ENCODE measurements around the gene SURF4. TPM values are rescaled to one million over a fixed set of nuclear protein-coding genes. Genes with fewer than 3 reads are reported as not detected.
"Not testable (repeated sequence)": the region's sequence is repeated elsewhere in the genome, so short reads cannot be mapped to it uniquely, and the experiment has no call there.

Gene SURF4
- total and polyA plus RNA-seq, 2 donors (not counting 1 experiment from before 2014, with no cell fraction given): 34.7 to 43.8 TPM

DNA sequence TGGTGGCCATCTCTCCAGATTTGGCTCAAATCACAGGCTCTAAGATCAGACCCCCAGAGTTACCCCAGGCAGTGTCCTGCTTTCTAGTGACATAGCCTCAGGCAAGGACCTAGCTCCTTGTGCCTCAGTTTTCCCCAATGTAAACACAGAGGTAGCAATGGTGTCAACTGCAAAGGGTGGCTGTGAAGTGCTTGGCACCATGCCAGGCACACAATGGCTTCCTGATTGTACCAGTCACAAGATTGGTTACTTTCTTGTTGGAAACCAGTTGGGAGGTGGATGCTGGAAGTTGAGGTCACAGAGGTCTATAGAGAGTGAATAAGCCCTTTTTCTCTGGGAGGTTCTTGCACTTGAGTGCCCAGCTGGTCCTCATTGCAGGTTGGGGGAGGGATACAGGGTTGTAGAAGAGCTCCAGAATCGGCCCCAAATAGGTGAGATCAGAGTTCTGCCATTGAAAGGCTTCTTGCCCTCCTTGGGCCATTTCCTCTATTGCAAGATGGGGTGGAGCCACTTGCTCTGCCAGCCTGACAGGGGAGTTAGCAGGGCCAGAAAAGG is 2.6 kb upstream of the SURF4 start:
- Mint-ChIP-seq H3K4me1 (peaks cover 13% of the 10 kb centered on the region), H3K4me3 (peak overlapping the region; percentile 47), H3K27ac (no peak overlapping the region), H3K9me3 (ENCODE audit: insufficient read depth) (no peaks in the 10 kb centered on the region), H3K27me3 (no peaks in the 10 kb centered on the region)
- intact Hi-C loops (cut with micrococcal nuclease): no loop called here
- Histone ChIP-seq H2AFZ (ENCODE audit: insufficient read depth, low read depth, low read length, poor library complexity, severe bottlenecking) (no peak overlapping the region), H3K9ac (ENCODE audit: low read length) (no peak overlapping the region), H3K27ac (ENCODE audit: low read length in 2 of 2) (no peak overlapping the region), H3K4me1 (ENCODE audit: control insufficient read depth in 2 of 2, insufficient read depth in 2 of 2, low read length in 2 of 2) (peaks cover 13 to 22% of the 10 kb centered on the region in 2 donors), H3K4me2 (replicated peaks; ENCODE audit: low read depth, low read length, poor library complexity, severe bottlenecking) (no peak overlapping the region), H3K36me3 (replicated peaks in 1 of 2; ENCODE audit: control extremely low read depth in 1 of 2, control insufficient read depth in 1 of 2, extremely low read depth in 1 of 2, insufficient read depth in 2 of 2, low read length in 1 of 2) (no peaks in the 10 kb centered on the region), H3K9me3 (ENCODE audit: control extremely low read depth in 1 of 3, control insufficient read depth in 2 of 3, insufficient read depth in 1 of 3, low read length in 2 of 3) (no peaks in the 10 kb centered on the region), H3K27me3 (replicated peaks in 1 of 4; ENCODE audit: control extremely low read depth in 1 of 4, control insufficient read depth in 3 of 4, insufficient read depth in 4 of 4, low read length in 3 of 4) (no peaks in the 10 kb centered on the region), H3K4me3 (ENCODE audit: control extremely low read depth in 1 of 5, extremely low read depth in 1 of 5, insufficient read depth in 1 of 5, low read depth in 2 of 5, low read length in 4 of 5) (no peak overlapping the region), H3K79me2 (ENCODE audit: control insufficient read depth, insufficient read depth, low read length) (peaks cover 24% of the 10 kb centered on the region), H4K20me1 (ENCODE audit: control insufficient read depth, insufficient read depth, low read length, poor library complexity, severe bottlenecking) (peaks cover 20% of the 10 kb centered on the region)
- WGBS (ENCODE audit: insufficient coverage): 80% methylated on average over 1 of the region's 1 CpG
- ChIA-PET CTCF (interaction anchor here (1.2 to 1.3 kb wide), 2 partner anchors 21 kb away, joined by 3 read pairs; no protein-coding TSS in a partner anchor), POLR2A (no interaction called here)
- TF ChIP-seq, protein P1, sequence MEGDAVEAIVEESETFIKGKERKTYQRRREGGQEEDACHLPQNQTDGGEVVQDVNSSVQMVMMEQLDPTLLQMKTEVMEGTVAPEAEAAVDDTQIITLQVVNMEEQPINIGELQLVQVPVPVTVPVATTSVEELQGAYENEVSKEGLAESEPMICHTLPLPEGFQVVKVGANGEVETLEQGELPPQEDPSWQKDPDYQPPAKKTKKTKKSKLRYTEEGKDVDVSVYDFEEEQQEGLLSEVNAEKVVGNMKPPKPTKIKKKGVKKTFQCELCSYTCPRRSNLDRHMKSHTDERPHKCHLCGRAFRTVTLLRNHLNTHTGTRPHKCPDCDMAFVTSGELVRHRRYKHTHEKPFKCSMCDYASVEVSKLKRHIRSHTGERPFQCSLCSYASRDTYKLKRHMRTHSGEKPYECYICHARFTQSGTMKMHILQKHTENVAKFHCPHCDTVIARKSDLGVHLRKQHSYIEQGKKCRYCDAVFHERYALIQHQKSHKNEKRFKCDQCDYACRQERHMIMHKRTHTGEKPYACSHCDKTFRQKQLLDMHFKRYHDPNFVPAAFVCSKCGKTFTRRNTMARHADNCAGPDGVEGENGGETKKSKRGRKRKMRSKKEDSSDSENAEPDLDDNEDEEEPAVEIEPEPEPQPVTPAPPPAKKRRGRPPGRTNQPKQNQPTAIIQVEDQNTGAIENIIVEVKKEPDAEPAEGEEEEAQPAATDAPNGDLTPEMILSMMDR (IDR thresholded peaks at IDR 0.05): no peak
- no peak for TF ChIP-seq EZH2 (IDR thresholded peaks at IDR 0.05; ENCODE audit: borderline replicate concordance, insufficient read depth, low read depth, low read length, poor library complexity, severe bottlenecking)
- no peak for ATAC-seq (ENCODE audit: low read depth)
- DNase-seq: no peak

DNA sequence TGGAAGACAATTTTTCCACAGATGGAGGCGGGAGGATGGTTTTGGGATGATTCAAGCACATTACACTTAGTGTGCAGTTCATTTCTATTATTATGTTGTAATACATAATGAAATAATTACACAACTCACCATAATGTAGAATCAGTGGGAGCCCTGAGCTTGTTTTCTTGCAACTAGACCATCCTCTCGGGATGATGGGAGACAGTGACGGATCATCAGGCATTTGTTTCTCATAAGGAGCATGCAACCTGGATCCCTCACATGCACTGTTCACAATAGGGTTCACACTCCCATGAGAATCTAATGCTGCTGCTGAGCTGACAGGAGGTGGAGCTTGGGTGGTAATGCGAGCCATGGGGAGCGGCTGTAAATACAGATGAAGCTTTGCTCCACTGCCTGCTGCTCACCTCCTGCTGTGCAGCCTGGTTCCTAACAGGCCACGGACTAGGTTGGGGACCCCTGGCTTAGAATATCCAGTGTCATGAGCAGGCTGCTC is 1.9 kb upstream of the SURF4 start:
- Histone ChIP-seq H2AFZ (ENCODE audit: insufficient read depth, low read depth, low read length, poor library complexity, severe bottlenecking) (no peak overlapping the region), H3K79me2 (ENCODE audit: control insufficient read depth, insufficient read depth, low read length) (peaks cover 31% of the 10 kb centered on the region), H3K27ac (ENCODE audit: low read length in 2 of 2) (no peak overlapping the region), H3K4me1 (ENCODE audit: control insufficient read depth in 2 of 2, insufficient read depth in 2 of 2, low read length in 2 of 2) (peaks cover 13 to 23% of the 10 kb centered on the region in 2 donors), H3K9ac (ENCODE audit: low read length) (no peak overlapping the region), H3K4me3 (ENCODE audit: control extremely low read depth in 1 of 5, extremely low read depth in 1 of 5, insufficient read depth in 1 of 5, low read depth in 2 of 5, low read length in 4 of 5) (no peak overlapping the region), H4K20me1 (ENCODE audit: control insufficient read depth, insufficient read depth, low read length, poor library complexity, severe bottlenecking) (peaks cover 27% of the 10 kb centered on the region), H3K9me3 (ENCODE audit: control extremely low read depth in 1 of 3, control insufficient read depth in 2 of 3, insufficient read depth in 1 of 3, low read length in 2 of 3) (no peaks in the 10 kb centered on the region), H3K36me3 (replicated peaks in 1 of 2; ENCODE audit: control extremely low read depth in 1 of 2, control insufficient read depth in 1 of 2, extremely low read depth in 1 of 2, insufficient read depth in 2 of 2, low read length in 1 of 2) (peaks cover 0 to under 1% of the 10 kb centered on the region in 2 experiments), H3K4me2 (replicated peaks; ENCODE audit: low read depth, low read length, poor library complexity, severe bottlenecking) (no peak overlapping the region), H3K27me3 (replicated peaks in 1 of 4; ENCODE audit: control extremely low read depth in 1 of 4, control insufficient read depth in 3 of 4, insufficient read depth in 4 of 4, low read length in 3 of 4) (no peaks in the 10 kb centered on the region)
- CTCF ChIA-PET: no interaction called here
- H3K27me3 Mint-ChIP-seq: no peaks in the 10 kb centered on the region
- no peaks in the 10 kb centered on the region for H3K9me3 Mint-ChIP-seq (ENCODE audit: insufficient read depth)
- POLR2A ChIA-PET: no interaction called here
- no peak overlapping the region for H3K4me3 Mint-ChIP-seq
- no peak overlapping the region for H3K27ac Mint-ChIP-seq
- WGBS (ENCODE audit: insufficient coverage): 76% methylated on average over 4 of the region's 6 CpGs
- intact Hi-C loops (cut with micrococcal nuclease): loop anchor here (2.0 kb wide), 1 partner anchor 43 kb away; no protein-coding TSS in a partner anchor
- H3K4me1 Mint-ChIP-seq: peaks cover 16% of the 10 kb centered on the region
- TF ChIP-seq, protein P1 (IDR thresholded peaks at IDR 0.05): no peak
- TF ChIP-seq EZH2 (IDR thresholded peaks at IDR 0.05; ENCODE audit: borderline replicate concordance, insufficient read depth, low read depth, low read length, poor library complexity, severe bottlenecking): no peak
- DNase-seq (no peak), ATAC-seq (ENCODE audit: low read depth) (no peak)

DNA sequence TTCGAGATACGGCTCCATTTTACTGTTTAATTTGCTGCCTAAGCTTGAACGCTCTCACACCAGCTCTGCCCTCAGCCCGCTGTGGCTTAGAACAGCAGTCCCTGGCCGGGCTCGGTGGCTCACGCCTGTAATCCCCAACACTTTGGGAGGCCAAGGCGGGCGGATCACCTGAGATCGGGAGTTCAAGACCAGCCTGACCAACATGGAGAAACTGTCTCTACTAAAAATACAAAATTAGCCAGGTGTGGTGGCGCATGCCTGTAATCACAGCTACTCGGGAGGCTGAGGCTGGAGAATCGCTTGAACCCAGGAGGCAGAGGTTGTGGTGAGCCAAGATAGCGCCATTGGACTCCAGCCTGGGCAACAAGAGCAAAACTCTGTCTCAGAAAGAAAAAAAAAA is 1.4 kb upstream of the SURF4 start:
- Mint-ChIP-seq H3K4me3 (peak overlapping the region; percentile 76), H3K4me1 (peaks cover 21% of the 10 kb centered on the region)
- H3K9me3 Mint-ChIP-seq (ENCODE audit: insufficient read depth); H3K9ac ChIP-seq (ENCODE audit: low read length); H3K27ac ChIP-seq (ENCODE audit: low read length in 2 of 2); H3K9me3 ChIP-seq (ENCODE audit: control extremely low read depth in 1 of 3, control insufficient read depth in 2 of 3, insufficient read depth in 1 of 3, low read length in 2 of 3); H3K4me3 ChIP-seq (ENCODE audit: control extremely low read depth in 1 of 5, extremely low read depth in 1 of 5, insufficient read depth in 1 of 5, low read depth in 2 of 5, low read length in 4 of 5); H3K36me3 ChIP-seq (replicated peaks in 1 of 2; ENCODE audit: control extremely low read depth in 1 of 2, control insufficient read depth in 1 of 2, extremely low read depth in 1 of 2, insufficient read depth in 2 of 2, low read length in 1 of 2); ATAC-seq (ENCODE audit: low read depth); H3K27me3 ChIP-seq (replicated peaks in 1 of 4; ENCODE audit: control extremely low read depth in 1 of 4, control insufficient read depth in 3 of 4, insufficient read depth in 4 of 4, low read length in 3 of 4); H3K27me3 Mint-ChIP-seq; H3K4me2 ChIP-seq (replicated peaks; ENCODE audit: low read depth, low read length, poor library complexity, severe bottlenecking); H2AFZ ChIP-seq (ENCODE audit: insufficient read depth, low read depth, low read length, poor library complexity, severe bottlenecking); DNase-seq; H3K27ac Mint-ChIP-seq: not testable (repeated sequence)
- Histone ChIP-seq H4K20me1 (ENCODE audit: control insufficient read depth, insufficient read depth, low read length, poor library complexity, severe bottlenecking) (peaks cover 32% of the 10 kb centered on the region), H3K4me1 (ENCODE audit: control insufficient read depth in 2 of 2, insufficient read depth in 2 of 2, low read length in 2 of 2) (peaks cover 14 to 28% of the 10 kb centered on the region in 2 donors), H3K79me2 (ENCODE audit: control insufficient read depth, insufficient read depth, low read length) (peaks cover 36% of the 10 kb centered on the region)
- CTCF ChIA-PET: interaction anchor here (0.8 to 1.2 kb wide), 3 partner anchors 15 to 254 kb away, joined by 3 to 4 read pairs (median 3); no protein-coding TSS in a partner anchor
- POLR2A ChIA-PET: interaction anchor here (1.2 kb wide), 1 partner anchor 21 kb away, joined by 6 read pairs; the partner anchor contains the start of genes SURF1 and SURF2
- 94% methylated on average over 13 of the region's 14 CpGs for WGBS (ENCODE audit: insufficient coverage)
- intact Hi-C loops (cut with micrococcal nuclease): loop anchor here (2.0 kb wide), 1 partner anchor 44 kb away; no protein-coding TSS in a partner anchor
